HG03103 (cell line): ENCODE results near the gene MMP10.
"Not testable (repeated sequence)": the region's sequence is repeated elsewhere in the genome, so short reads cannot be mapped to it uniquely, and the experiment has no call there.

Source experiments
- ATAC-seq: cut with Tn5 transposase; IDR thresholded peaks from one replicate; pipeline ENCODE4 v1.9.1; 2021; ENCODE audit warnings: low read depth; ENCODE audit not compliant: unreplicated experiment

The MMP10 gene

DNA sequence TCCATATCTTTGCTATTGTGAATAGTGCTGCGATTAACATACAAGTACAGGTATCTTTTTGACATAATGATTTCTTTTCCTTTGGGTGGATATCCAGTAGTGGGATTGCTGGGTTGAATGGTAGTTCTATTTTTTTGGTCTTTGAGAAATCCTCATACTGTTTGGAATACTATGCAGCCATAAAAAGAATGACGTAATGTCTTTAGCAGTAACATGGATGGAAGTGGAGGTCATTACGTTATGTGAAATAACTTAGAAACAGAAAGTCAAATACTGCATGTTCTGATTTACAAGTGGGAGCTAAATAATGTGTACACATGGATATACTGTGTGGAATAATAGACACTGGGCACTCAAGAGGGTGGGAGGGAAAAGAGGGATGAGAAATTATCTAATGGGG is 4.0 kb upstream of the MMP10 start:
- no peak for ATAC-seq

DNA sequence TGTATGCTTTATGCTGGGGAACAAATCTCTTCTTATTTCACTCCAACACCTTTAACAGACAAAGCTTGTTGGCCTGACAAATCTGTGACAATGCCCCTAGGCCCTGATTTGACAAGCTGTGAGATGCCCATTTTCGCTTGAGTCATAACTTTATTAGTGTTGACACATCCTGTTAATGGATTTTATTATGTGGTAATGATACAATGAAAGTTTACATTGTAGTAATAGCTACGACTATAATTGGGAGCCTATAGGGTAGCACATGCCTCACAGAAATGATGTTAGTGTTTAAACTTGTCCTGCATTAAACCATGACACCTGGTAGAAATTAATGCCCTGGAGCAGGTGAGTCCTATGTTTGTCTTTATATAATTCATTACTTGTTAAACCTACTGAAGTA is 3.3 kb upstream of the MMP10 start:
- ATAC-seq = no peak

DNA sequence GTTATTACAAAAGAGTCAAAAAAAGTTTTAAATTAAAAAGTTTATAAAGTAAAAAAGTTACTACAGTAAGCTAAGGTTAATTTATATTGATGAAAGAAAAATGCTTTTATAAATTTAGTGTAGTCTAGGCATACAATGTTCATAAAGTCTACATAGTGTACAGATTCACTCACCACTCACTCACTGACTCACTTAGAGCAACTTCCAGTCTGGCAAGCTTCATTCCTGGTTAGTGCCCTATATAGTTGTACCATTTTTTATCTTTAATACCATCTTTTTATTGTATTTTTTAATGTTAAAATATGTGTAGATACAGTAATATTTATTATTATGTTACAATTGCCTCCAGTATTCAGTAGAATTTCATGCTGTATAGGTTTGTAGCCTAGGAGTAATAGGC is 2.6 kb upstream of the MMP10 start:
- no peak for ATAC-seq

DNA sequence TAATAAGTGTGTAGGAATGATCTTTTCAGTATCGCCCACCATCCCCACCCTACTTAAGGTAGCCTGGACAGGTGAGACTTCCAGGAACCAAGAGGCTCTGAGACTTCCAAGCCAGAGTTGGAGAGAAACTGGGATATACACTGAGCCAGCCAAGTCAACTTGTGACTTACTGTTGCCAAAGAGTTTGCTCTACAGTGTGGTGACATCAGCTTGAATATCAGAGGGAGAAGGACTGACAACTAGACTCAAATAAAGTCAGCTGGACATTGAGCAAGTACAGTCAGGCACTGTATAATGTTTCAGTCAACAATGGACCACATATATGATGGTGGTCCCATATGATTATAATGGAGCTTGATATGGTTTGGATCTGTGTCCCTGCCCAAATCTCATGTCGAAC is 1.2 kb upstream of the MMP10 start:
- no peak for ATAC-seq

DNA sequence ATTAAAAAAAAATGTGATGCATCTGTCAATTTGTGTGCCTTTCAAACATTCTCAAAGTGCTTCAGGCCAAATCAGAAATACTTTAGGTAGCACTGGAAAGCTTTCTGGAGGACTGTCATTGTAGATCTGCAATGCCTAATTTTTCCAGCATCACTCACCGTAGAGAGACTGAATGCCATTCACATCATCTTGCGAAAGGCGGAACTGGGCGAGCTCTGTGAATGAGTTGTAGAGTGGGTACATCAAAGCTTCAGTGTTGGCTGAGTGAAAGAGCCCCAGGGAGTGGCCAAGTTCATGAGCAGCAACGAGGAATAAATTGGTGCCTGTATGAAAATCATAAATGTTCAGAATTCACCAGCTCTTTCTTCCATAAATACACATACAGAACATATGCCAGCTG is 4.0 kb downstream of the MMP10 start:
- no peak for ATAC-seq

DNA sequence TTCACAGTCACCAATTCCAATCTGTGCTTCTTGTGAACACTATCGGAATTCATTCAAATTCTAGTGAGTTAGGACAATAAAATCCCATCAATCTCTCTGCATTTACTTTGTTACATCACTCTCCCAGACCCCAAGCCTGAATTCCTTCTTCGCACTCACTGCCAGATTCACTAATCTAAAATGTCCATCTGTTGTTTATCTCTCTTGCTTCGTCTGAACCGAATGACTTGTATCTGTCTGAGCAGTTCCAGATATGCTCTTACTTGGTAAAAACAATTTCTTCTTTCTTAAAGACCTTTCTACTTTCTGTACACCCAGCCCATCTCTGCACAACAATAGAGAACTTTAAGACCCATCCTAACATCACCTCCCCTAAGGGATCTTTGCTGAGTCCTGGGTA is 7.0 kb downstream of the MMP10 start:
- no peak for ATAC-seq

DNA sequence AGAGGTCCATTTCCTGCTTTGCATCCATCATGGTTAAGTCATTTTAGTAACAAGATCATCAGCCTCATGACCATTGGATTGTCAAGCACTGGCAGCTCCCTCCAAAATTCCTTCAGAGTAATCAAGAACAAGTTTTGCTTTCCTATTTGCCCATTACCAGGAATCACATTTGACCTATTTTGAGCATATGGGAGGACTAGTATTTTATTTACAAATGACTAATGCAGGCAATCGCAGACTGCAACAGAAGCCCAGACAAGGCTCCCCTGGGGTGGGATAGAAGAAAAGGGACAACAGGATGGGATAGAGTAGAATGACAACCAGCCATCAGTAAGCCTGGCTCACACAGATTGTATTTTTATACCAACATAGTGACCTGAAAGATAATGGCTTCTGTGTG is 9.1 kb downstream of the MMP10 start:
- ATAC-seq = no peak

DNA sequence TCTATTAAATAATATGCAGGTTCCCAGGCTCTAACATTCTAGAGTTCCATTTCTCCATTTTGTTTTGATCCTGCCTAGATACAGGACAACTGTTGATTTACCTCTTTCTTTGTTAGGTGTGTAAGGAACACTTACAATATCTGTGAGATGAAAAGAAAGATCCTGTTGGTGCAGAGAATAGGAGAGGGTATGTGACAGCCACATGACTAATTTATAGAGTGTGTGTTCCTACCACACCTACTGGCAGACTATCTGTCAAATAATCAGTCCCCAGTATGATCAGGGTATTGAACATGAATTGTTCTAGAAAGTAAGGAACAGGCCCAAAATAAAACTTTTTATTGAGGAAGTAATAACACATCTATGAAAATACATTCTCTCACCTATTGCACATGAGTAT is 10.2 kb downstream of the MMP10 start:
- no peak for ATAC-seq

DNA sequence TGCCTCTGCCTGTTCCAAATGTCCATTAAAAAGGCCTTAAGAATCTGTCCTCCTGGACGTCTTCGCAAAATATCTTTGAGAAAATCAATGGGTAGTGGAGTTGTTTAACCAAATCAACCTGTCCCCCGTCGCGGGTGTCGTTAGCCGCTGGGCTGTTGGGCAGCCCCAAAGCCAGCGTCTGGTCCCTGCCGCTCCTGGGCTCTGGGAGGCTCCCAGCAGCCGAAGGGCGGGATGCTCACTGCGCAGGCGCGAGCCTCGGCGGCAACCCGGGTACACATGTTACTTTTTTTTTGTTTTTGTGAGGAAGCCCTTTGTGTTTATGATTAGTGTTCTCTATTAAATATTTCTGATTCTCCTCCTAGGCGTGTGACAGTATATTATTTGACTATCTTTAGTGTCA is 12.6 kb downstream of the MMP10 start:
- no peak for ATAC-seq

DNA sequence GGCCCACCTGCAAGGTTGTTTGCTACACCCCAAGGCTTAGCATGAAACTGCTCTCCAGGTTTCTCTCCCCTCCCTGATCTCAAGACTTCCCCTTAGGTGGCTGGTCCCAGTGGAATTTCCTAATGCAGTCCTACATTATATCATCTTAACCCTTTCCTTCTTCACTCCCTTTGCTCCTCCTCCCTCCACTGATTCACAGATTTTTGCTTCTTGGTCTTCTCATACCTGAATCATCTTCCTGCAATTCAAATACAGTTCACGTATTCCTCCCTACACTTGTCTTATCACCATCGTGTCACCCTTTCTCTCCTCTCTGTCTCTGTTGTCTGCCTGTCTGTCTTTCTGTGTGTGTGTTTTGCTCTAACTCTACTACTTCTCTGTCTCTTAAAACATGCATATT is 17.0 kb downstream of the MMP10 start:
- no peak for ATAC-seq

DNA sequence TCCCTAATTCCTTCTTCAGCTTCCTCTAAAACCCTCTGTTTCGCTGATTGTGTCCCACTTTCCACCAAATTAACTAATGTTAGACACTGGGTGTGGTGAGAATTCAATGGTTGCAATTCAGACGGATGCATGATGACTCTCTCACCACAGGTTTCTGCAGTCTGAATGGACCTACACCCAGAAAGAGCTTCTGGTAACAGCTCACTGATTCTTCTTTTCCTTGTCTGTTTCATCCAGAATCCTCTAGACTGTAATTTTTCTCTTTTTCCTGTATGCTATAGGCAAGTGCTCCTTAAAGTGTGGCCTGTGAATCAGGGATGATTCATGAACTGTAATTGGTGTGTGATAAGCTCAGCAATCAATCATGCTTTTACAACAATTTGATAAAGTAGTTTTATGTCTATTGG is 18.1 kb downstream of the MMP10 start:
- no peak for ATAC-seq

DNA sequence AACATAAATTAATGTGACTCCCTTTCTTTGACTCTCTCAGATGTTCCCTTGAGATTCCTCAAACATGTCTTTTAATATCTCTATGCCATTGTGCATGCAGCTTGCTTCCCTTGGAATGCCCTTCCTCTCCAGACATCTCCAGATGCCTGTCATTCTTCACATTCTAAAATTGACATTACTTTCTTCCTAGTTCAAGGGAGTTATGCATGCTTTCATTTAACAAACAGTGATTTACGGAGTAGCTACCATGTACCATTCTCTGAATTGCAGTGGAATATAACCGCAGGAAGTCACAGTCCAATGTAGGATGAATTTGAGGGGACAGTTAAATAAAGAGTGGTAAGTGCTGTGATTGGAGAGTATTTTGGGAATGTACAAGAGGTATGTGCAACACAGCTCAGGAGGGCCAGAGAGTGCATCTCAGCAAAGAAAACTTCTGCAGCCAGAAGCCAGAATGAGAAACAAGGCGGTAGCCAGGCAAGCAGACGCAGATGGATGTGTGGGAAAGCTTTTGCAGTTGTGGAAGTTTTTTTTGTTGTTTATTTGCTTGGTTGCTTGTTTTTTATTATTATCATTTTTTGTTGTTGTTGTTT is 18.7 kb downstream of the MMP10 start:
- no peak for ATAC-seq

DNA sequence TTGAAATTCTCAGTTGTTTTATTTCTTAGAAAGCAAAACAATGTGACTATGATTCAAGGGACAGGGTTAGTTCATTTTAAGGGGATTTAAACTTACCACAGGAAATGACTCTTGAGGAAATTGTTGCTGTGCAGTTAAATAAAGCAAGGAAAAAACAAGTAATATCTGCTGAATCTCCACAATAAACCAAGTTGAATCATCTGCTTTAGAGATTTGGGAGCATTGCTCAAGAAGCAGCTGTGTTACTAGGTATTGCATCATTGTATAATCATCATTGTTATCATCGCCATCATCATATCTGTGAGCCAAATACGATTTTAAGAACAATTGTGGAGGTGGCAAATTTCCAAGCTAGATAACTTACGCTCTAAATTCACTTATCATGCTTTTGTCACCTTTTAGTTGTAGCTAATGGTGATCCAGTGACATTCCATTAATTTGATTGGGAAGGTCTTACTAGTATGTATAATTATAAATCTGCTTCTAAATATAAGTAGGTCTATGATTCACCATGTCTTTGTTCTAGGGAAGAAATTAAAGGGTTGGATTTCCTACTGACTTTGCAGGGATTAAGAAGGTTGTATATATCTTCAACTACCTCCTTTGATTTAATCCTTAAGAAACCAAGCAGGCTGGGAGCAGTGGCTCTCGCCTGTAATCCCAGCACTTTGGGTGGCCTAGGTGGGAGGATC is 19.9 kb downstream of the MMP10 start:
- no peak for ATAC-seq

DNA sequence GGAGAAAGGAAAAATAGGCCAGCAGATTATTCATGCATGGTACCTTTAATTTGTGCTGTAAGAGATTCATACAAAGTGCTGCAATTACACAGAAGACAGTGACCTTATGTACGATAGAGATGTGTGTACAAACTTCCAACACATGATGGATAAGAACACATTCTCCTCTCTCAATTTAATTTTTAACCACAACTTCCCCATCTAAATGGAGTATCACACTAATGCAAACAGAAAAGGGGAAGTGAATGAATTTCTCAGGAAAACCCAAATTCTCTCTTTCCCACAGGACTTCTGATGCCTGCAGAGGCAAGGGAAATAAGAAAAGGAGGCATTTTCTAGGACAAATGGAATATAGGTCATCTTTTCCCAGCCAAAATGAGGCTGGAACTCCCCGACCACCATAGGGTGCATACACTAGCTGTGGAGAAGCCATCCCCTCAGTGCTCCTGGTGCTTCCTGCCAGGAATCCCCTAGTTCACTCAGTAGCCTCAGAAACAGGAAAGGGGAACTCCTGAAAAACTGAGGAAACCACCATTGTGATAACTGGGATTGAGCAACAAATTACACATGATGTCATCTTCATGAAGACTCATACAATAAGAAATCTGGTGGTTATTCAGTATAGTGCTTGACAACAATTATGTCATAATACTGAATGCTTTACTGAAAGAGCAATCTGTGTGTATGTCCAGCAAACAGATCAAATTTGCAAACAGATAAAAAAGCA is 22.4 kb downstream of the MMP10 start:
- no peak for ATAC-seq

DNA sequence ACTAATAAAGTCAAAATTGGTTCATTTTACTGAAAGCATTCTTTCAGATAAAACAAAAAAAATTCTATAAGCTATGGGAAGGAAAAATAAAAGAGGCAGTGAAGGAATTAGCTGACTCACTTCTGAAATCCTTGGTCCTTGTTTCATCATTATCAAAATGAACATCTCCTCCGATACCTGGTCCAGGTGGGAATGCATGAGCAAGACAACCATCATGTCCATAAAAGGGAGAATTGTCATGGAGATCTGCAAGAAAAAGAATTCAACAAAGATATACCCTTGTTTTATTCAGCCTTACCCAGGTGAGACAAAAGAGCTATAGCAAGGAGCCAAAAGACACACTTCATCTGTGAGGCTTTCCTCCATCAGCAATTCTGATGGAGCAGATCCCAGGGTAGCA is 27.2 kb downstream of the MMP10 start:
- no peak for ATAC-seq

DNA sequence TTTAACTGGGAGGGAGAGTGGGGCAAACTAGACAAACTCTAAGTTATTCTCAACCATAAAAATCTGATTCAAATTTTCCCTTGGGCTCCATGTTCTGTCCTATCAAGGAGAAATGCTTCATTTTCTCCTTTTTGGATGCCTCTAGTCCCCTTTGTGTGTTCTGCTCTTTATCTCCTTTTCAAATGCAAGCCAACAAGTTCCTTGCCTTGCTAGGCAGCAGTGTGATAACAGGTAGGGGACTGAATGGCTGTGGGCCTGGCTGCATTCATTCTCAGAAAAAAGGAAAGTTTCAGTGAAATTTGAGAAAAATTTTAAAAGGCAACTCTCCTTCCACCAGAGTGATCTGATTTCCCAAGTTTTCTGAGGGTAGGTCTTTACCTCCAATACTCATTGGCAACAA is 28.8 kb downstream of the MMP10 start:
- no peak for ATAC-seq

DNA sequence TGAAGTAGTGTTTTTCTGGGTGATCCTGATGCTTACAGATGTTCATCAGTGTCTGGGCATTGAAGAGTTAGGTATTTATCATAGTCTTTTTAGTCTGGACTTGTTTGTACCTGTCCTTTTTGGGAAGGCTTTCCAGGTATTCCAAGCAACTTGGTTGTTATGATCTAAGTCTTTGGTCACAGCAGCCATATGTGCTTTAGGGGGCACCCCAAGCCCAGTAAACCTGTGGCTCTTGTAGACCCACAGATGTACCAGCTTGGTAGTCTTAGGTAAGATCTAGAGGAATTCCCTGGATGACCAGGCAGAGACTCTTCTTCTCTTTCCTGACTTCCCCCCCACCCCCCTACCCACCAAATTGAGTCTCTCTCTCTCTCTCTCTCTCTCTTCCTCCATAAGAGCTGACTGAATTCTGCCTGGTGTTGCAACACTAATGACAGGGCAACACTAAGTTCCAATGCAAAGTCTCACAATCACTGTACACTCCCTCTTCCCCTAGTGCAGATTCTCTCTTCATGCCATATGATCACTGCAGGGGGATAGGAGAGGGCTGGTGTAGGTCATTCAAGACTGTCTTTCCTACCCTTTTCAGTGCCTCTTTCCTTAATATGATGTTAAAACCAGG is 31.2 kb downstream of the MMP10 start:
- no peak for ATAC-seq

DNA sequence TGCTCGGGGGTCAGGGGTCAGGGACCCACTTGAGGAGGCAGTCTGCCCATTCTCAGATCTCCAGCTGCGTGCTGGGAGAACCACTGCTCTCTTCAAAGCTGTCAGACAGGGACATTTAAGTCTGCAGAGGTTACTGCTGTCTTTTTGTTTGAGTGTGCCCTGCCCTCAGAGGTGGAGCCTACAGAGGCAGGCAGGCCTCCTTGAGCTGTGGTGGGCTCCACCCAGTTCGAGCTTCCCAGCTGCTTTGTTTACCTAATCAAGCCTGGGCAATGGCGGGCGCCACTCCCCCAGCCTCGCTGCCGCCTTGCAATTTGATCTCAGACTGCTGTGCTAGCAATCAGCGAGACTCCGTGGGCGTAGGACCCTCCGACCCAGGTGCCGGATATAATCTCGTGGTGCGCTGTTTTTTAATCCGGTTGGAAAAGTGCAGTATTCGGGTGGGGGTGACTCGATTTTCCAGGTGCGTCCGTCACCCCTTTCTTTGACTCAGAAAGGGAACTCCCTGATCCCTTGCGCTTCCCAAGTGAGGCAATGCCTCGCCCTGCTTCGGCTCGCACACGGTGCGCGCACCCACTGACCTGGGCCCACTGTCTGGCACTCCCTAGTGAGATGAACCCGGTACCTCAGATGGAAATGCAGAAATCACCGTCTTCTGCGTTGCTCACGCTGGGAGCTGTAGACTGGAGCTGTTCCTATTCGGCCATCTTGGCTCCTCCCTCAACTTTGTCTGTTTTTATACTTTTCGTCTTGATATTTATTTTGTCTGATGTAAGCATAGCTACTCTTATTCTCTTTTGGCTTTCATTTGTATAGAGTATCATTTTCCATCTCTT is 33.5 kb downstream of the MMP10 start:
- ATAC-seq = not testable (repeated sequence)

DNA sequence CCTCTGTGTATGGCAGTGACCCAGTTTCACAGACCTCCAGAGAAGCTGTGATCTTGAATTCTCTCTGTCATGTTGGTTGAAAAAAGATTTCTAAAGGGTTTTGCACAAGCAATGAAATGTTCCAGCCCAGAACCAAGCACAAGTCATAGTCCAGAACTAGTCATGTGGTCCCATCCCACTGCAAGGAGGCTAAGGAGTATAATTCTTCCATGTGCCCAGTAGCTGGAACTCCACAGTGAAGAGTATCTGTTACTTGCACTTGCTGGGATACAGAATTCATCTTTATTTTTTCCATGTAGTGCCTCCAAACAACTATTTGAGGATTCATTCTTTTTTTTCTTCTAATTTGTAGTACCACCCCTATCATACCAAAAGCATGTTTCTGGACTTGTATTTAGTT is 45.8 kb downstream of the MMP10 start:
- no peak for ATAC-seq

DNA sequence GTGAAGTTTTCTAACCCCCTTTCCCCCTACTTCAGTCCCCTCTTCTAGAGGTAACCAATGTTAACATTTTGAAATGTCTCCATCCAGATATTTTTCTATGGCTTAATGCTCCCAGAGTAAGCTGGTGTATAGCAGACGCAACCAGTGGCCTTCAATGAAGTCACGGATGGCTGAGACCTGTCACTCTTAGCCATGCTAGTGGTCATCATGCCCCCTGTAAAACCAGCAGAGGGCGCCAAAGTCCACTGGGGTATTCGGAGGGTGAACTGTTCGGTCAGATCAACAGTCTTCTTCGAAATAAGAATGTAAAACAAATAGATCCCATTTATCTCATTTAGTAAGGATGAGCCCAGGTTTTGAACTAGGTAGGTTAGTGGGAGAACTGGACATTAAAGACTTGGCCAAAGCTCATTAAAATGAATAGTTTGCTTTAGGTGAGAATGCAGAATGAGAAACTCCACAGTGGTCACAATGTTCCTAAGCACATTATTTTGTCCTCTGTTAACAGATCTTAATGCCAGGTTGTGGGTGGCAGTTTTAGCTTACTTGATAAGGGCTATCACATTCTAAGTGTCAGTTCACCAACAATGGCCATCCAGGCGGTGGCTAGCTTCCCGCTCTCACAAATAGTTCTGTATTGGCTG is 47.1 kb downstream of the MMP10 start:
- peak; percentile 82 for ATAC-seq
